Suprapubic skin (tissue), 4 donors: ENCODE data around the gene BBS12. TPM values are rescaled to one million over a fixed set of nuclear protein-coding genes. Genes with fewer than 3 reads are reported as not detected.

ENCODE experiments used
- DNase-seq, 2 donors: peaks; one replicate each; pipeline ENCODE4 v3.0.0-alpha.2; 2019; ENCODE audit warnings: low spot score in 2 of 2
- H3K27ac ChIP-seq: fragments of 200-600 bp; sonication (generic); one replicate; pipeline ENCODE4 v1.5.1; 2019
- H3K27me3 ChIP-seq: fragments of 200-600 bp; sonication (generic); one replicate; pipeline ENCODE4 v1.5.1; 2019
- H3K36me3 ChIP-seq: fragments of 200-600 bp; sonication (generic); one replicate; pipeline ENCODE4 v1.5.1; 2019
- H3K4me1 ChIP-seq: fragments of 200-600 bp; sonication (generic); one replicate; pipeline ENCODE4 v1.5.1; 2019
- H3K4me3 ChIP-seq: fragments of 200-600 bp; sonication (generic); one replicate; pipeline ENCODE4 v1.5.1; 2019; ENCODE audit warnings: mild to moderate bottlenecking
- H3K9me3 ChIP-seq: fragments of 200-600 bp; sonication (generic); one replicate; pipeline ENCODE4 v1.5.1; 2019
- EP300 ChIP-seq: sonication (generic); formaldehyde crosslinking; IDR thresholded peaks from one replicate; pipeline ENCODE4 v1.6.1; 2017; ENCODE audit warnings: antibody characterized with exemption
- POLR2A ChIP-seq, 2 donors: fragments of 450-650 bp; IDR thresholded peaks; one replicate each; pipeline ENCODE4 v1.6.1; 2017; ENCODE audit warnings: antibody characterized with exemption in 2 of 2, mild to moderate bottlenecking in 2 of 2, moderate library complexity in 2 of 2
- POLR2AphosphoS5 ChIP-seq, 3 donors: sonication (generic); formaldehyde crosslinking; IDR thresholded peaks; one replicate each; pipeline ENCODE4 v1.6.1; 2017; ENCODE audit warnings: antibody characterized with exemption in 3 of 3
- WGBS: methylation state at CpG from one replicate; pipeline ENCODE4 v1.1.5; 2018; 5-methylcytosine and 5-hydroxymethylcytosine counted together
- total RNA-seq, 4 donors: library from RNA; depleted of rRNA; stranded (reverse); fragments of >200 nt; gene quantifications; one replicate each; pipeline ENCODE4 v1.1.0, GENCODE V29; 2016
- TF ChIP-seq, protein P1 (sequence below), 2 donors: fragments of 200-600 bp in 1 of 2; fragments of 450-650 bp in 1 of 2; sonication (generic) in 1 of 2; IDR thresholded peaks; one replicate each; pipeline ENCODE4 v1.5.1; 2016 to 2019; ENCODE audit warnings: antibody characterized with exemption in 2 of 2, mild to moderate bottlenecking in 1 of 2, moderate library complexity in 1 of 2

The BBS12 gene
- total RNA-seq, 4 donors from 2014 or later, result 0.70 to 1.9 (median 0.92) TPM

- H3K27me3 ChIP-seq, result no peaks in the 10 kb centered on the region
- 49% methylated on average over 5 of the region's 5 CpGs for WGBS
- no peaks in the 10 kb centered on the region for H3K9me3 ChIP-seq
- H3K36me3 ChIP-seq, result no peaks in the 10 kb centered on the region
- DNase-seq, result no peak
- H3K27ac ChIP-seq, result no peak overlapping the region
- TF ChIP-seq, protein P1, sequence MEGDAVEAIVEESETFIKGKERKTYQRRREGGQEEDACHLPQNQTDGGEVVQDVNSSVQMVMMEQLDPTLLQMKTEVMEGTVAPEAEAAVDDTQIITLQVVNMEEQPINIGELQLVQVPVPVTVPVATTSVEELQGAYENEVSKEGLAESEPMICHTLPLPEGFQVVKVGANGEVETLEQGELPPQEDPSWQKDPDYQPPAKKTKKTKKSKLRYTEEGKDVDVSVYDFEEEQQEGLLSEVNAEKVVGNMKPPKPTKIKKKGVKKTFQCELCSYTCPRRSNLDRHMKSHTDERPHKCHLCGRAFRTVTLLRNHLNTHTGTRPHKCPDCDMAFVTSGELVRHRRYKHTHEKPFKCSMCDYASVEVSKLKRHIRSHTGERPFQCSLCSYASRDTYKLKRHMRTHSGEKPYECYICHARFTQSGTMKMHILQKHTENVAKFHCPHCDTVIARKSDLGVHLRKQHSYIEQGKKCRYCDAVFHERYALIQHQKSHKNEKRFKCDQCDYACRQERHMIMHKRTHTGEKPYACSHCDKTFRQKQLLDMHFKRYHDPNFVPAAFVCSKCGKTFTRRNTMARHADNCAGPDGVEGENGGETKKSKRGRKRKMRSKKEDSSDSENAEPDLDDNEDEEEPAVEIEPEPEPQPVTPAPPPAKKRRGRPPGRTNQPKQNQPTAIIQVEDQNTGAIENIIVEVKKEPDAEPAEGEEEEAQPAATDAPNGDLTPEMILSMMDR (IDR thresholded peaks at IDR 0.05), result no peak
- TF ChIP-seq EP300 (no peak), POLR2A (IDR thresholded peaks at IDR 0.05) (no peak), POLR2AphosphoS5 (IDR thresholded peaks at IDR 0.05) (no peak)
- no peaks in the 10 kb centered on the region for H3K4me1 ChIP-seq
- no peak overlapping the region for H3K4me3 ChIP-seq
Observed at GRCh38 chr4:122701061-122701460, 31.4 kb upstream of the BBS12 start.

GRCh38 chr4:122701965-122702364 lies 30.5 kb upstream of the BBS12 start:
- no peaks in the 10 kb centered on the region for H3K27me3 ChIP-seq
- H3K4me3 ChIP-seq, result no peak overlapping the region
- no peaks in the 10 kb centered on the region for H3K36me3 ChIP-seq
- H3K27ac ChIP-seq, result no peak overlapping the region
- 75% methylated on average over 1 of the region's 1 CpG for WGBS
- no peak for DNase-seq
- no peaks in the 10 kb centered on the region for H3K9me3 ChIP-seq
- H3K4me1 ChIP-seq, result no peaks in the 10 kb centered on the region
- TF ChIP-seq, protein P1 (IDR thresholded peaks at IDR 0.05), result no peak
- TF ChIP-seq EP300, result no peak
- TF ChIP-seq POLR2AphosphoS5 (IDR thresholded peaks at IDR 0.05), result no peak

GRCh38 chr4:122702939-122703338 lies 29.6 kb upstream of the BBS12 start:
- H3K36me3 ChIP-seq, result no peaks in the 10 kb centered on the region
- no peaks in the 10 kb centered on the region for H3K27me3 ChIP-seq
- H3K4me1 ChIP-seq, result no peaks in the 10 kb centered on the region
- H3K9me3 ChIP-seq, result no peaks in the 10 kb centered on the region
- TF ChIP-seq POLR2A (IDR thresholded peaks at IDR 0.05) (no peak), POLR2AphosphoS5 (IDR thresholded peaks at IDR 0.05) (no peak), EP300 (no peak)
- TF ChIP-seq, protein P1 (IDR thresholded peaks at IDR 0.05), result no peak
- no peak for DNase-seq
- H3K4me3 ChIP-seq, result no peak overlapping the region
- 57% methylated on average over 3 of the region's 3 CpGs for WGBS
- no peak overlapping the region for H3K27ac ChIP-seq

DNA sequence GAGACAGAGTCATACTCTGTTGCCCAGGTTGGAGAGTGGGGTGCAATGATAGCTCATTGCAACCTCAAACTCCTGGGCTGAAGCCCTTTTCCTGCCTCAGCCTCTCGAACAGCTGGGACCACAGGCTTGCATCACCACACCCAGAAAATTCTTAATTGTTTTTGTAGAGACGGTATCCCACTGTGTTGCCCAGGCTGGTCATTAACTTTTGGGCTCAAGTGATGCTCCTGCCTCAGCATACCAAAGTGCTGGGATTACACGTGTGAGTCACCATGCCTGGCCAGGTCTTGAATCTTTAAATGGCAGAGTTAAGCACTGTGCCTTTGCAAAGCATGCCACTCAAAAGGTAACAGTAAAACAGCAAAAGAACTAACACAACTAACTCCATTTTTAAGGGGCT lies 28.6 kb upstream of the BBS12 start:
- no peaks in the 10 kb centered on the region for H3K27me3 ChIP-seq
- H3K27ac ChIP-seq, result no peak overlapping the region
- H3K36me3 ChIP-seq, result no peaks in the 10 kb centered on the region
- H3K4me3 ChIP-seq, result no peak overlapping the region
- no peaks in the 10 kb centered on the region for H3K4me1 ChIP-seq
- WGBS, result 72% methylated on average over 3 of the region's 3 CpGs
- TF ChIP-seq POLR2A (IDR thresholded peaks at IDR 0.05), result no peak
- TF ChIP-seq POLR2AphosphoS5 (IDR thresholded peaks at IDR 0.05), result no peak
- TF ChIP-seq, protein P1 (IDR thresholded peaks at IDR 0.05), result no peak
- no peak for TF ChIP-seq EP300
- no peaks in the 10 kb centered on the region for H3K9me3 ChIP-seq
- DNase-seq, result no peak

- no peak overlapping the region for H3K4me3 ChIP-seq
- no peaks in the 10 kb centered on the region for H3K4me1 ChIP-seq
- H3K27me3 ChIP-seq, result no peaks in the 10 kb centered on the region
- 81% methylated on average over 4 of the region's 4 CpGs for WGBS
- no peaks in the 10 kb centered on the region for H3K36me3 ChIP-seq
- TF ChIP-seq, protein P1 (IDR thresholded peaks at IDR 0.05), result no peak
- TF ChIP-seq POLR2AphosphoS5 (IDR thresholded peaks at IDR 0.05), result no peak
- no peak overlapping the region for H3K27ac ChIP-seq
- no peaks in the 10 kb centered on the region for H3K9me3 ChIP-seq
- DNase-seq, result no peak
Observed at GRCh38 chr4:122705009-122705408, 27.5 kb upstream of the BBS12 start.
